H1 (cell line): ENCODE data around the gene SPDEF. TPM values are rescaled to one million over a fixed set of nuclear protein-coding genes. Genes with fewer than 3 reads are reported as not detected.

ENCODE experiments used
- CTCF ChIP-seq, 3 experiments: IDR thresholded peaks; 1 replicate in 2 of 3; 2 replicates in 1 of 3; pipeline versions ENCODE4 v1.5.1 to v1.6.1; 2011; ENCODE audit warnings: low read length in 3 of 3, mild to moderate bottlenecking in 3 of 3, inconsistent platforms in 2 of 3, low read depth in 1 of 3, moderate library complexity in 1 of 3; ENCODE audit not compliant: insufficient read depth in 1 of 3; ENCODE audit errors: control extremely low read depth in 1 of 3
- FOSL1 ChIP-seq: IDR thresholded peaks from 2 replicates; pipeline ENCODE4 v1.6.1; 2011; ENCODE audit warnings: mild to moderate bottlenecking, low read depth, low read length, moderate library complexity; ENCODE audit not compliant: insufficient read depth
- polyA plus RNA-seq, 7 experiments: library from polyadenylated mRNA; depleted of rRNA in 3 of 7; stranded (reverse) in 5 of 7; unstranded in 2 of 7; fragments of >200 nt in 5 of 7; fragments of 200-250 nt in 2 of 7; gene quantifications; 1 replicate in 5 of 7; 2 replicates in 1 of 7; 4 replicates in 1 of 7; pipeline versions ENCODE4 v1.2.1 to v1.2.3, GENCODE V29; 2011 to 2013; ENCODE audit warnings: missing spikeins in 2 of 7, mixed read lengths in 2 of 7
- total RNA-seq: library from RNA; stranded (reverse); fragmentation: NEBNext Ultra II Directional; extraction: Animal tissue kit (Norgen Biotek cat#: 25700); gene quantifications from 2 replicates; pipeline ENCODE4 v1.2.1, GENCODE V29; 2021

SPDEF gene
- total and polyA plus RNA-seq, 2 of the 8 experiments (the other 6 are each of a cell fraction or from before 2014, with no cell fraction given) = 0.15 to 0.30 TPM

- TF ChIP-seq CTCF (IDR thresholded peaks at IDR 0.05; ENCODE audit: control extremely low read depth in 1 of 3, insufficient read depth in 1 of 3, low read depth in 1 of 3, low read length in 3 of 3) = no peak
- TF ChIP-seq FOSL1 = no peak
- TF ChIP-seq, all 59 proteins: peak for 0
Observed at GRCh38 chr6:34540222-34540621, 15.9 kb downstream of the SPDEF start (continued).
